Right kidney (tissue), 1 donor: ENCODE results near the gene RAP1A.
A peak's percentile ranks its signal among the peaks of the same experiment; 100 is the strongest.
"Not testable (repeated sequence)": the region's sequence is repeated elsewhere in the genome, so short reads cannot be mapped to it uniquely, and the experiment has no call there.

Experiments used
- DNase-seq: peaks from one replicate; pipeline ENCODE4 v3.0.0-alpha.2; 2016

Gene RAP1A

GRCh38 chr1:111664652-111665051 is 45.1 kb downstream of the RAP1A start:
- no peak for DNase-seq

- no peak for DNase-seq
Measured at GRCh38 chr1:111665497-111665896, 45.9 kb downstream of the RAP1A start.

GRCh38 chr1:111666828-111667227 is 47.2 kb downstream of the RAP1A start:
- no peak for DNase-seq

GRCh38 chr1:111669268-111669667 is 49.7 kb downstream of the RAP1A start:
- no peak for DNase-seq

GRCh38 chr1:111671852-111672251 is 52.3 kb downstream of the RAP1A start:
- DNase-seq: no peak

GRCh38 chr1:111672331-111672730 is 52.7 kb downstream of the RAP1A start:
- no peak for DNase-seq

- DNase-seq: no peak
Measured at GRCh38 chr1:111677604-111678003, 58.0 kb downstream of the RAP1A start.

GRCh38 chr1:111679541-111679940 is 60.0 kb downstream of the RAP1A start:
- no peak for DNase-seq

GRCh38 chr1:111680212-111680800 is 60.7 kb downstream of the RAP1A start:
- DNase-seq: not testable (repeated sequence)

GRCh38 chr1:111685293-111686153 is 65.9 kb downstream of the RAP1A start:
- DNase-seq: not testable (repeated sequence)

GRCh38 chr1:111690306-111690617 is 70.7 kb downstream of the RAP1A start:
- DNase-seq: peak; percentile 7

- DNase-seq: no peak
Measured at GRCh38 chr1:111691886-111692285, 72.3 kb downstream of the RAP1A start.

GRCh38 chr1:111695801-111696200 is 76.2 kb downstream of the RAP1A start:
- DNase-seq: no peak

GRCh38 chr1:111696330-111696729 is 76.7 kb downstream of the RAP1A start:
- no peak for DNase-seq

GRCh38 chr1:111699268-111699667 is 79.7 kb downstream of the RAP1A start:
- no peak for DNase-seq

- no peak for DNase-seq
Measured at GRCh38 chr1:111702504-111703050, 83.0 kb downstream of the RAP1A start.

GRCh38 chr1:111704240-111704639 is 84.7 kb downstream of the RAP1A start:
- no peak for DNase-seq

- no peak for DNase-seq
Measured at GRCh38 chr1:111704776-111705175, 85.2 kb downstream of the RAP1A start.

- DNase-seq: no peak
Measured at GRCh38 chr1:111705841-111706240, 86.3 kb downstream of the RAP1A start.

GRCh38 chr1:111706921-111707320 is 87.3 kb downstream of the RAP1A start:
- no peak for DNase-seq

GRCh38 chr1:111707906-111708305 is 88.3 kb downstream of the RAP1A start:
- DNase-seq: no peak

GRCh38 chr1:111709986-111710385 is 90.4 kb downstream of the RAP1A start:
- no peak for DNase-seq

GRCh38 chr1:111716333-111716732 is 96.7 kb downstream of the RAP1A start:
- DNase-seq: no peak

GRCh38 chr1:111717450-111717849 is 97.9 kb downstream of the RAP1A start:
- DNase-seq: no peak
